SK-N-MC (cell line): ENCODE measurements around the gene TIPARP.

Experiments
- EZH2 ChIP-seq: fragments of 200-600 bp; sonication (generic); IDR thresholded peaks from one replicate; pipeline ENCODE4 v1.6.1; 2017; ENCODE audit warnings: antibody characterized with exemption
- FOXP2 ChIP-seq: optimal IDR thresholded peaks from 2 replicates; pipeline ENCODE3; 2011; ENCODE audit warnings: mild to moderate bottlenecking, moderate library complexity; ENCODE audit not compliant: insufficient read depth; ENCODE audit errors: extremely low read length, control extremely low read depth
- POLR2AphosphoS5 ChIP-seq: IDR thresholded peaks from 2 replicates; pipeline ENCODE4 v1.6.1; 2012; ENCODE audit warnings: mild to moderate bottlenecking, low read depth, low read length, borderline replicate concordance

- no peak for TF ChIP-seq POLR2AphosphoS5
- TF ChIP-seq EZH2 = no peak
- no peak for TF ChIP-seq FOXP2
Observed at GRCh38 chr3:156750191-156750873, 75.9 kb downstream of the TIPARP start.
